IMR-90 (cell line): ENCODE data around the gene BCAS3. TPM values are rescaled to one million over a fixed set of nuclear protein-coding genes. Genes with fewer than 3 reads are reported as not detected.

ENCODE experiments used
- ATAC-seq: fragments of 200-7000 bp; cut with Tn5 transposase; 2 replicates; pipeline ENCODE4 v1.9.1; 2020; ENCODE audit warnings: low read depth, mild to moderate bottlenecking, moderate library complexity
- BruUV-seq: library from RNA; stranded (reverse); fragments of 400-500 nt; replicated peaks from 2 replicates; lab custom pipeline; 2021; lab: Mats Ljungman, UMichigan
- CTCF ChIA-PET: fragments of 300-600 bp; formaldehyde crosslinking; extraction: SDS; loops from one replicate; lab custom pipeline; 2021; ENCODE audit warnings: antibody characterized with exemption; lab: Yijun Ruan, JAX
- POLR2A ChIA-PET: fragments of 300-600 bp; sonication (Branson Sonifier 250); formaldehyde crosslinking; loops from one replicate; lab custom pipeline; 2022; ENCODE audit warnings: antibody characterized with exemption; ENCODE audit not compliant: unreplicated experiment; lab: Charles Lee
- DNase-seq: peaks from one replicate; pipeline ENCODE4 v3.0.0; 2013
- H2AFZ ChIP-seq: replicated peaks from 2 replicates; pipeline ENCODE3; 2013; ENCODE audit warnings: low read length, mild to moderate bottlenecking; ENCODE audit not compliant: poor library complexity
- H2AK5ac ChIP-seq: 2 replicates; pipeline ENCODE4 v1.6.1; 2013; ENCODE audit warnings: low read depth, low read length, inconsistent platforms
- H2AK9ac ChIP-seq: replicated peaks from 2 replicates; pipeline ENCODE3; 2013; ENCODE audit warnings: mild to moderate bottlenecking, low read depth, low read length, moderate library complexity; ENCODE audit not compliant: poor library complexity
- H2BK120ac ChIP-seq: 2 replicates; pipeline ENCODE4 v1.6.1; 2013; ENCODE audit warnings: low read depth, low read length, inconsistent platforms
- H2BK15ac ChIP-seq: 3 replicates; pipeline ENCODE4 v1.6.1; 2013; ENCODE audit warnings: low read depth, low read length, inconsistent platforms
- H2BK20ac ChIP-seq: 2 replicates; pipeline ENCODE4 v1.6.1; 2013; ENCODE audit warnings: low read depth, mild to moderate bottlenecking, inconsistent platforms, low read length, moderate library complexity
- H2BK5ac ChIP-seq: 2 replicates; pipeline ENCODE4 v1.6.1; 2013; ENCODE audit warnings: mild to moderate bottlenecking, low read depth, low read length, inconsistent platforms; ENCODE audit not compliant: poor library complexity, severe bottlenecking
- H3K14ac ChIP-seq: replicated peaks from 2 replicates; pipeline ENCODE4 v1.6.1; 2013; ENCODE audit warnings: low read depth, low read length, inconsistent platforms
- H3K18ac ChIP-seq: 2 replicates; pipeline ENCODE4 v1.6.1; 2013; ENCODE audit warnings: low read depth, low read length, control low read depth
- H3K23ac ChIP-seq: 2 replicates; pipeline ENCODE4 v1.6.1; 2013; ENCODE audit warnings: low read depth, low read length, inconsistent platforms
- H3K27ac ChIP-seq: 2 replicates; pipeline ENCODE4 v1.5.1; 2013; ENCODE audit warnings: mild to moderate bottlenecking, control low read depth, low read length; ENCODE audit not compliant: insufficient read depth
- H3K27me3 ChIP-seq: 2 replicates; pipeline ENCODE4 v1.6.1; 2013; ENCODE audit warnings: low read length; ENCODE audit not compliant: control insufficient read depth, insufficient read depth
- H3K36me3 ChIP-seq: 2 replicates; pipeline ENCODE4 v1.6.1; 2013; ENCODE audit warnings: low read length, mixed read lengths; ENCODE audit not compliant: control insufficient read depth, insufficient read depth
- H3K4ac ChIP-seq: 2 replicates; pipeline ENCODE4 v1.6.1; 2013; ENCODE audit warnings: low read depth, low read length, inconsistent platforms
- H3K4me1 ChIP-seq: 2 replicates; pipeline ENCODE4 v1.6.1; 2013; ENCODE audit warnings: low read length, mixed read lengths; ENCODE audit not compliant: control insufficient read depth, insufficient read depth
- H3K4me2 ChIP-seq: 2 replicates; pipeline ENCODE4 v1.6.1; 2013; ENCODE audit warnings: low read depth, mild to moderate bottlenecking, control low read depth, low read length, moderate library complexity
- H3K4me3 ChIP-seq: 2 replicates; pipeline ENCODE4 v1.5.1; 2013; ENCODE audit warnings: low read depth, mild to moderate bottlenecking, control low read depth, low read length, moderate library complexity; ENCODE audit not compliant: insufficient read depth
- H3K56ac ChIP-seq: 2 replicates; pipeline ENCODE4 v1.6.1; 2013; ENCODE audit warnings: low read length, inconsistent platforms; ENCODE audit not compliant: insufficient read depth; ENCODE audit errors: extremely low read depth
- H3K79me1 ChIP-seq, 2 experiments: 2 replicates each; pipeline ENCODE4 v1.6.1; 2013; ENCODE audit warnings: low read length in 2 of 2, inconsistent platforms in 1 of 2, low read depth in 1 of 2
- H3K9ac ChIP-seq: 2 replicates; pipeline ENCODE4 v1.6.1; 2013; ENCODE audit warnings: low read depth, low read length, control low read depth
- H3K9me1 ChIP-seq: 2 replicates; pipeline ENCODE4 v1.6.1; 2013; ENCODE audit warnings: low read length, inconsistent platforms; ENCODE audit not compliant: insufficient read depth
- H3K9me3 ChIP-seq: 2 replicates; pipeline ENCODE4 v1.6.1; 2013; ENCODE audit warnings: low read length; ENCODE audit not compliant: control insufficient read depth, insufficient read depth
- H4K20me1 ChIP-seq: 2 replicates; pipeline ENCODE4 v1.6.1; 2013; ENCODE audit warnings: low read length, inconsistent platforms; ENCODE audit not compliant: insufficient read depth
- H4K5ac ChIP-seq: 2 replicates; pipeline ENCODE4 v1.6.1; 2013; ENCODE audit warnings: mild to moderate bottlenecking, low read depth, low read length, control low read depth
- H4K8ac ChIP-seq, 2 experiments: 2 replicates each; pipeline ENCODE4 v1.6.1; 2013; ENCODE audit warnings: low read depth in 2 of 2, low read length in 2 of 2, control low read depth in 1 of 2, inconsistent platforms in 1 of 2
- H4K91ac ChIP-seq: 2 replicates; pipeline ENCODE4 v1.6.1; 2013; ENCODE audit warnings: low read depth, low read length, inconsistent platforms; ENCODE audit not compliant: insufficient read depth
- BHLHE40 ChIP-seq: fragments of 150-350 bp; IDR thresholded peaks from 2 replicates; pipeline ENCODE4 v1.6.1; 2016; ENCODE audit warnings: mild to moderate bottlenecking, low read depth, low read length
- CEBPB ChIP-seq: IDR thresholded peaks from 2 replicates; pipeline ENCODE4 v1.6.1; 2012; ENCODE audit warnings: low read depth, low read length, improper control_type of control experiment
- CHD1 ChIP-seq: IDR thresholded peaks from 2 replicates; pipeline ENCODE4 v1.6.1; 2012; ENCODE audit warnings: low read depth, low read length, improper control_type of control experiment
- FOS ChIP-seq: fragments of 150-350 bp; IDR thresholded peaks from 2 replicates; pipeline ENCODE4 v1.6.1; 2016; ENCODE audit warnings: low read depth, low read length
- MXI1 ChIP-seq: IDR thresholded peaks from 2 replicates; pipeline ENCODE4 v1.6.1; 2012; ENCODE audit warnings: low read depth, mild to moderate bottlenecking, low read length, moderate library complexity, borderline replicate concordance
- NFE2L2 ChIP-seq: fragments of 150-350 bp; IDR thresholded peaks from 2 replicates; pipeline ENCODE4 v1.6.1; 2016; ENCODE audit warnings: low read depth, mild to moderate bottlenecking, low read length
- POLR2A ChIP-seq: IDR thresholded peaks from 2 replicates; pipeline ENCODE4 v1.6.1; 2012; ENCODE audit warnings: mild to moderate bottlenecking, low read depth, low read length
- RAD21 ChIP-seq: IDR thresholded peaks from 2 replicates; pipeline ENCODE4 v1.6.1; 2012; ENCODE audit warnings: low read length, improper control_type of control experiment
- RCOR1 ChIP-seq: IDR thresholded peaks from 2 replicates; pipeline ENCODE4 v1.6.1; 2012; ENCODE audit warnings: mild to moderate bottlenecking, low read length, improper control_type of control experiment; ENCODE audit not compliant: insufficient replicate concordance
- RFX5 ChIP-seq: IDR thresholded peaks from 2 replicates; pipeline ENCODE4 v1.8.0; 2012; ENCODE audit warnings: low read depth, mild to moderate bottlenecking, low read length, moderate library complexity
- SMC3 ChIP-seq: fragments of 150-350 bp; IDR thresholded peaks from 2 replicates; pipeline ENCODE4 v1.6.1; 2016; ENCODE audit warnings: low read depth, mild to moderate bottlenecking, antibody characterized with exemption, low read length, moderate library complexity
- WGBS, 2 experiments: methylation state at CpG; one replicate each; pipeline versions ENCODE4 v1.1.5 to v1.1.7; 2013; ENCODE audit warnings: missing lambda C conversion rate in 2 of 2; ENCODE audit not compliant: insufficient read length in 1 of 2; ENCODE audit errors: extremely low coverage in 2 of 2; 5-methylcytosine and 5-hydroxymethylcytosine counted together
- dilution Hi-C: fragments of 300-500 bp; cut with HindIII; formaldehyde crosslinking; loops from one replicate; pipeline ENCODE4 v1.14.3; 2018; ENCODE audit warnings: low sequenced_read_pairs; ENCODE audit not compliant: unreplicated experiment
- in situ Hi-C: fragments of 300-500 bp; cut with MboI; formaldehyde crosslinking; loops from 3 replicates; pipeline ENCODE4 v1.14.3; 2019; ENCODE audit warnings: low sequenced_read_pairs, inconsistent platforms, mixed read lengths
- intact Hi-C: fragments of 100-400 bp; cut with micrococcal nuclease; formaldehyde crosslinking; loops from 2 replicates; pipeline ENCODE4 v1.10.0; 2022
- polyA plus RNA-seq, 3 experiments: library from polyadenylated mRNA; depleted of rRNA; stranded (reverse); fragments of >200 nt; gene quantifications; 2 replicates each; pipeline ENCODE4 v1.2.3, GENCODE V29; 2012; ENCODE audit warnings: low replicate concordance in 1 of 3
- total RNA-seq: library from RNA; depleted of rRNA; stranded (reverse); fragments of >200 nt; gene quantifications from 2 replicates; pipeline ENCODE4 v1.2.3, GENCODE V29; 2012
- TF ChIP-seq, protein P1 (sequence below): conservative IDR thresholded peaks from 2 replicates; pipeline ENCODE4 v1.5.1; 2012; ENCODE audit warnings: mild to moderate bottlenecking, low read depth, low read length, improper control_type of control experiment
- TF ChIP-seq, protein P2 (sequence below): fragments of 150-350 bp; IDR thresholded peaks from 2 replicates; pipeline ENCODE4 v1.6.1; 2017; ENCODE audit warnings: mild to moderate bottlenecking, antibody characterized with exemption, low read length, low read depth
- TF ChIP-seq, protein P3 (sequence below): fragments of 150-350 bp; IDR thresholded peaks from 2 replicates; pipeline ENCODE4 v1.6.1; 2016; ENCODE audit warnings: low read depth, mild to moderate bottlenecking, low read length, moderate library complexity, borderline replicate concordance

BCAS3 gene
- total and polyA plus RNA-seq, 2 of the 4 experiments (the other 2 are of a cell fraction), result 6.3 to 27.1 TPM

DNA sequence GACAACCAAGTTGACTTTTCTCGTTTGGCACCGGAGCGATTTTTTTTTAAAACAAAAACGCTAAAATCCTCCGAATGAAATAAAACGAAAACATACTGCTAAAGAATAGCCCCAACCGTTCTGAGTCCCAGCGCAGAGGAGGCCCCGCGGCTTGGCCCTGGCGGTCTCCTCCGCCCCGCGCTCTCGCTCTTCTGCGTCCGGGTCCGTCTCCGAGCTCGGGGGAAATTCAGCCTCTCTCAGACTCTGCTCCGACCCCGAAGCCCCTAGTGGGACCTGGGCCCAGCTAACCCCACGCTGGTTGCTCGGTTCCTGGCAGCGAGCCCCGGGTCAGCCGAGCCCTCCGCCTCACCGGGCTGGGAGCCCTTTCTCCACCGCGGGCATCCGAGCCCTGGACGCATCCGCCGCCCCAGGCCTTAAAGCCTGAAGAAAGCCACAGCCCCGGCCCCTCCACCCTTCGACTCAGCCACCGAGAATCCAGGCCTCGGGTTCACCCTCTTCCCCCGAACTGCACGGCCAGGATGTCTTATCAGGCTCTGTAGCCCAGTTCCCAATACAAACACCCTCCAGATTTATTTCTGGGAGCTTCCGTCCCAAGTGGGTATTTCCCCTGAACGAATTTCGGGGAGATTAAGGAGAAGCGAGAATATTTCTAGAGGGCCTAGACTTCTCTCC lies 723.2 kb downstream of the BCAS3 start:
- Histone ChIP-seq H3K4ac (peak overlapping the region; percentile 92), H3K36me3 (peaks cover 52% of the 10 kb centered on the region), H2BK20ac (no peak overlapping the region), H4K8ac (peak overlapping the region; percentile 54 to 64; a peak in 2 of 4 replicates), H3K4me2 (peak overlapping the region; percentile 83), H3K14ac (peak overlapping the region; percentile 99), H2BK120ac (peak overlapping the region; percentile 80), H3K27me3 (no peaks in the 10 kb centered on the region), H4K20me1 (peaks cover 41% of the 10 kb centered on the region), H3K4me3 (peak overlapping the region; percentile 98), H4K91ac (peak overlapping the region; percentile 64), H3K9me1 (no peaks in the 10 kb centered on the region), H3K9ac (peak overlapping the region; percentile 100), H4K5ac (peak overlapping the region; percentile 65), H3K23ac (peak overlapping the region; percentile 99), H2AFZ (no peak overlapping the region), H3K4me1 (peaks cover 6% of the 10 kb centered on the region), H3K56ac (peak overlapping the region; percentile 86), H2AK9ac (peak overlapping the region; percentile 47), H3K9me3 (no peaks in the 10 kb centered on the region), H3K27ac (peak overlapping the region; percentile 100), H2BK5ac (peak overlapping the region; percentile 91), H3K18ac (peak overlapping the region; percentile 96), H2BK15ac (no peak overlapping the region), H3K79me1 (peaks cover 0 to 2% of the 10 kb centered on the region in 2 experiments; a peak in 1 of 4 replicates), H2AK5ac (0 out of 2 replicates have a peak overlapping the region, but pooled peaks have one; percentile 48)
- no TSS peak for BruUV-seq
- ChIA-PET POLR2A (interaction anchor here (0.6 to 2.6 kb wide), 4 partner anchors 9 to 241 kb away, joined by 3 to 10 read pairs (median 6); no protein-coding TSS in a partner anchor), CTCF (interaction anchor here (1.7 kb wide), 1 partner anchor 10 kb away, joined by 4 read pairs; no protein-coding TSS in a partner anchor)
- intact Hi-C loops, result loop anchor here (1.0 kb wide), 1 partner anchor 681 kb away; no protein-coding TSS in a partner anchor
- WGBS, 2 experiments, result 0% methylated on average over 13 of the region's 45 CpGs; no CpG with 5 or more reads in 1 of the 2 experiments
- DNase-seq (no peak), ATAC-seq (no peak)
- in situ Hi-C loops, result no loop called here
- dilution Hi-C loops, result no loop called here
- TF ChIP-seq, protein P1, sequence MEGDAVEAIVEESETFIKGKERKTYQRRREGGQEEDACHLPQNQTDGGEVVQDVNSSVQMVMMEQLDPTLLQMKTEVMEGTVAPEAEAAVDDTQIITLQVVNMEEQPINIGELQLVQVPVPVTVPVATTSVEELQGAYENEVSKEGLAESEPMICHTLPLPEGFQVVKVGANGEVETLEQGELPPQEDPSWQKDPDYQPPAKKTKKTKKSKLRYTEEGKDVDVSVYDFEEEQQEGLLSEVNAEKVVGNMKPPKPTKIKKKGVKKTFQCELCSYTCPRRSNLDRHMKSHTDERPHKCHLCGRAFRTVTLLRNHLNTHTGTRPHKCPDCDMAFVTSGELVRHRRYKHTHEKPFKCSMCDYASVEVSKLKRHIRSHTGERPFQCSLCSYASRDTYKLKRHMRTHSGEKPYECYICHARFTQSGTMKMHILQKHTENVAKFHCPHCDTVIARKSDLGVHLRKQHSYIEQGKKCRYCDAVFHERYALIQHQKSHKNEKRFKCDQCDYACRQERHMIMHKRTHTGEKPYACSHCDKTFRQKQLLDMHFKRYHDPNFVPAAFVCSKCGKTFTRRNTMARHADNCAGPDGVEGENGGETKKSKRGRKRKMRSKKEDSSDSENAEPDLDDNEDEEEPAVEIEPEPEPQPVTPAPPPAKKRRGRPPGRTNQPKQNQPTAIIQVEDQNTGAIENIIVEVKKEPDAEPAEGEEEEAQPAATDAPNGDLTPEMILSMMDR, result no peak
- TF ChIP-seq CEBPB (no peak), MXI1 (no peak), RCOR1 (no peak), NFE2L2 (no peak), POLR2A (no peak), BHLHE40 (no peak), RFX5 (no peak), FOS (no peak), RAD21 (no peak), CHD1 (no peak; the same call in 1 of the 2 replicates), SMC3 (no peak)
- TF ChIP-seq, protein P2, sequence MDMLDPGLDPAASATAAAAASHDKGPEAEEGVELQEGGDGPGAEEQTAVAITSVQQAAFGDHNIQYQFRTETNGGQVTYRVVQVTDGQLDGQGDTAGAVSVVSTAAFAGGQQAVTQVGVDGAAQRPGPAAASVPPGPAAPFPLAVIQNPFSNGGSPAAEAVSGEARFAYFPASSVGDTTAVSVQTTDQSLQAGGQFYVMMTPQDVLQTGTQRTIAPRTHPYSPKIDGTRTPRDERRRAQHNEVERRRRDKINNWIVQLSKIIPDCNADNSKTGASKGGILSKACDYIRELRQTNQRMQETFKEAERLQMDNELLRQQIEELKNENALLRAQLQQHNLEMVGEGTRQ, result no peak
- TF ChIP-seq, protein P3, sequence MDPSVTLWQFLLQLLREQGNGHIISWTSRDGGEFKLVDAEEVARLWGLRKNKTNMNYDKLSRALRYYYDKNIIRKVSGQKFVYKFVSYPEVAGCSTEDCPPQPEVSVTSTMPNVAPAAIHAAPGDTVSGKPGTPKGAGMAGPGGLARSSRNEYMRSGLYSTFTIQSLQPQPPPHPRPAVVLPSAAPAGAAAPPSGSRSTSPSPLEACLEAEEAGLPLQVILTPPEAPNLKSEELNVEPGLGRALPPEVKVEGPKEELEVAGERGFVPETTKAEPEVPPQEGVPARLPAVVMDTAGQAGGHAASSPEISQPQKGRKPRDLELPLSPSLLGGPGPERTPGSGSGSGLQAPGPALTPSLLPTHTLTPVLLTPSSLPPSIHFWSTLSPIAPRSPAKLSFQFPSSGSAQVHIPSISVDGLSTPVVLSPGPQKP, result no peak
